Astrocyte (in vitro differentiated cells and primary cell): Measurements from ENCODE around the gene SLC25A21. TPM values are rescaled to one million over a fixed set of nuclear protein-coding genes. Genes with fewer than 3 reads are reported as not detected.
"Not testable (repeated sequence)": the region's sequence is repeated elsewhere in the genome, so short reads cannot be mapped to it uniquely, and the experiment has no call there.

Experiments
- DNase-seq: peaks from one replicate; pipeline ENCODE4 v3.0.0-alpha.2; 2010; ENCODE audit warnings: low read depth
- FAIRE-seq: peaks from 2 replicates; lab custom pipeline; 2011; peaks lifted over from hg19 to GRCh38; lab: Jason Lieb, UNC
- H2AFZ ChIP-seq: 2 replicates; pipeline ENCODE4 v1.6.0; 2012; ENCODE audit warnings: low read depth, low read length, inconsistent platforms
- H3K27ac ChIP-seq: 2 replicates; pipeline ENCODE4 v1.5.1; 2011; ENCODE audit warnings: low read depth, low read length, inconsistent platforms
- H3K27me3 ChIP-seq: 2 replicates; pipeline ENCODE4 v1.6.0; 2011; ENCODE audit warnings: low read length, inconsistent platforms; ENCODE audit not compliant: insufficient read depth
- H3K36me3 ChIP-seq: 2 replicates; pipeline ENCODE4 v1.5.1; 2011; ENCODE audit warnings: low read length, inconsistent platforms; ENCODE audit not compliant: insufficient read depth
- H3K4me1 ChIP-seq: 2 replicates; pipeline ENCODE4 v1.5.1; 2011; ENCODE audit warnings: low read length, inconsistent platforms; ENCODE audit not compliant: insufficient read depth
- H3K4me2 ChIP-seq: 2 replicates; pipeline ENCODE4 v1.6.0; 2012; ENCODE audit warnings: low read length, inconsistent platforms
- H3K4me3 ChIP-seq: 2 replicates; pipeline ENCODE4 v1.5.1; 2011; ENCODE audit warnings: low read depth, mild to moderate bottlenecking, low read length, inconsistent platforms; ENCODE audit not compliant: insufficient read depth
- H3K79me2 ChIP-seq: 2 replicates; pipeline ENCODE4 v1.6.0; 2012; ENCODE audit warnings: mild to moderate bottlenecking, low read length, inconsistent platforms; ENCODE audit not compliant: insufficient read depth
- H3K9ac ChIP-seq: 2 replicates; pipeline ENCODE4 v1.6.0; 2012; ENCODE audit warnings: mild to moderate bottlenecking, low read length, inconsistent platforms
- H3K9me3 ChIP-seq: 2 replicates; pipeline ENCODE4 v1.5.1; 2012; ENCODE audit warnings: low read depth, mild to moderate bottlenecking, low read length, inconsistent platforms; ENCODE audit not compliant: insufficient read depth
- H4K20me1 ChIP-seq: 2 replicates; pipeline ENCODE4 v1.6.0; 2012; ENCODE audit warnings: low read length, inconsistent platforms; ENCODE audit not compliant: insufficient read depth
- H3K27ac Mint-ChIP-seq: one replicate; pipeline ENCODE4 v1.8.0; 2021; ENCODE audit warnings: mild to moderate bottlenecking, mixed read lengths; ENCODE audit not compliant: unreplicated experiment
- H3K27me3 Mint-ChIP-seq: one replicate; pipeline ENCODE4 v1.8.0; 2021; ENCODE audit warnings: low read depth, mixed read lengths; ENCODE audit not compliant: unreplicated experiment
- H3K36me3 Mint-ChIP-seq: one replicate; pipeline ENCODE4 v1.8.0; 2021; ENCODE audit warnings: low read depth, mixed read lengths; ENCODE audit not compliant: unreplicated experiment
- H3K4me1 Mint-ChIP-seq: one replicate; pipeline ENCODE4 v1.8.0; 2021; ENCODE audit warnings: low read depth, mixed read lengths; ENCODE audit not compliant: unreplicated experiment
- H3K4me3 Mint-ChIP-seq: one replicate; pipeline ENCODE4 v1.8.0; 2021; ENCODE audit warnings: mild to moderate bottlenecking, moderate library complexity, mixed read lengths; ENCODE audit not compliant: unreplicated experiment
- H3K9me3 Mint-ChIP-seq: one replicate; pipeline ENCODE4 v1.8.0; 2021; ENCODE audit warnings: mild to moderate bottlenecking, mixed read lengths; ENCODE audit not compliant: unreplicated experiment
- CTCF ChIP-seq: IDR thresholded peaks from 2 replicates; pipeline ENCODE4 v1.5.1; 2011; ENCODE audit warnings: low read depth, mild to moderate bottlenecking, inconsistent platforms, low read length, moderate library complexity; ENCODE audit not compliant: insufficient read depth
- EZH2 ChIP-seq: IDR thresholded peaks from 2 replicates; pipeline ENCODE4 v1.6.1; 2012; ENCODE audit warnings: mild to moderate bottlenecking, low read length, inconsistent platforms; ENCODE audit not compliant: insufficient read depth
- total RNA-seq: library from RNA; stranded (reverse); gene quantifications from 2 replicates; pipeline ENCODE4 v1.2.1, GENCODE V29; 2021

SLC25A21 gene
- total RNA-seq, 1 donor from 2014 or later: 1.5 TPM

- no peaks in the 10 kb centered on the region for H3K27me3 Mint-ChIP-seq
- Histone ChIP-seq H3K4me2 (no peak overlapping the region), H4K20me1 (no peaks in the 10 kb centered on the region), H3K79me2 (no peaks in the 10 kb centered on the region), H3K4me3 (no peak overlapping the region), H3K4me1 (no peaks in the 10 kb centered on the region), H3K27me3 (no peaks in the 10 kb centered on the region), H3K36me3 (no peaks in the 10 kb centered on the region), H3K27ac (no peak overlapping the region), H3K9ac (no peak overlapping the region), H2AFZ (no peak overlapping the region), H3K9me3 (no peaks in the 10 kb centered on the region)
- H3K4me1 Mint-ChIP-seq: no peaks in the 10 kb centered on the region
- no peak overlapping the region for H3K27ac Mint-ChIP-seq
- H3K36me3 Mint-ChIP-seq: no peaks in the 10 kb centered on the region
- TF ChIP-seq EZH2: no peak
- H3K4me3 Mint-ChIP-seq: no peak overlapping the region
- FAIRE-seq (no peak), DNase-seq (no peak)
- H3K9me3 Mint-ChIP-seq: no peaks in the 10 kb centered on the region
These were observed 9.0 kb upstream of the SLC25A21 start for GRCh38 chr14:37181441-37181840.

- not testable (repeated sequence) for H3K4me2 ChIP-seq, H3K27ac ChIP-seq, H3K4me1 Mint-ChIP-seq, H3K9me3 ChIP-seq, H2AFZ ChIP-seq, H3K27me3 ChIP-seq, H3K36me3 ChIP-seq, H4K20me1 ChIP-seq, H3K4me3 ChIP-seq, H3K9ac ChIP-seq, H3K27me3 Mint-ChIP-seq, H3K27ac Mint-ChIP-seq, FAIRE-seq, H3K36me3 Mint-ChIP-seq, H3K4me1 ChIP-seq, DNase-seq, H3K4me3 Mint-ChIP-seq, H3K9me3 Mint-ChIP-seq, H3K79me2 ChIP-seq
These were observed 8.5 kb upstream of the SLC25A21 start for GRCh38 chr14:37180886-37181285.

- H3K4me1 Mint-ChIP-seq: no peaks in the 10 kb centered on the region
- no peaks in the 10 kb centered on the region for H3K27me3 Mint-ChIP-seq
- H3K27me3 ChIP-seq: no peaks in the 10 kb centered on the region
- no peaks in the 10 kb centered on the region for H3K9me3 Mint-ChIP-seq
- H3K4me2 ChIP-seq: no peak overlapping the region
- H3K9me3 ChIP-seq: no peaks in the 10 kb centered on the region
- H3K36me3 Mint-ChIP-seq: no peaks in the 10 kb centered on the region
- H3K9ac ChIP-seq: no peak overlapping the region
- DNase-seq: peak; percentile 6
- no peaks in the 10 kb centered on the region for H4K20me1 ChIP-seq
- no peak for TF ChIP-seq EZH2
- TF ChIP-seq CTCF: no peak
- H3K4me3 ChIP-seq: no peak overlapping the region
- H3K4me1 ChIP-seq: no peaks in the 10 kb centered on the region
- no peaks in the 10 kb centered on the region for H3K79me2 ChIP-seq
- H2AFZ ChIP-seq: no peak overlapping the region
- H3K27ac Mint-ChIP-seq: no peak overlapping the region
- no peaks in the 10 kb centered on the region for H3K36me3 ChIP-seq
- no peak for FAIRE-seq
- no peak overlapping the region for H3K4me3 Mint-ChIP-seq
- no peak overlapping the region for H3K27ac ChIP-seq
These were observed 7.6 kb upstream of the SLC25A21 start for GRCh38 chr14:37179896-37180502.
